ENCODE measurements around the gene TTC39B. TPM values are rescaled to one million over a fixed set of nuclear protein-coding genes. Genes with fewer than 3 reads are reported as not detected.
A peak's percentile ranks its signal among the peaks of the same experiment; 100 is the strongest.

TTC39B gene
- total RNA-seq, 1 donor from 2014 or later: 17.1 TPM

GRCh38 chr9:15227491-15227890 is 79.5 kb downstream of the TTC39B start:
- DNase-seq (ENCODE audit: low read depth): no peak

DNA sequence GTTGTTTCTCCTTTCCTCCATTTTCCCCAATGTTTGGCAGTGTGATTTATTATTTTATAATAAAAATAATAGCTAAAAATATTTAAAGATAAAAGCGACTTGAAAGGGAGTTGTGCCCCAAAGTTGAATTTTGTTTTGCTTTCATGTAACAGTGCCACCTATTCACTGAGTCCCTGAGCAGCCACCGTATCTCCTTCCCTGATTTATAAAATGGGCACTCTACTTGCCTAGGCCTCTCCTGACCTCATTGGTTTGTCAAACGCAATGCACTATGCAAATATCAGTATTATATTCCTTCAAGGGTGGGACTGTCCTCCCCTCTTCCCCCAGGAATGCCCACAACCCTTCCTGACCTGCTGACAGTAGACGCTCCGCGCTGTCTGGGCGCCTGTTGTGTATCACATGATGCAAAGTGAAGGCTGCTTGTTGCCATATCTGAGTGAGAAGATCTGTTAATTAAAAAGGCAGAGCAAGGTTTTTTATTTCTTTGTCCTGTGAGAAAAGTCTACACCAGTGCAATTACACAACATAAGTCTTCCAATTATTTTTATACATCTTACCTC is 81.4 kb downstream of the TTC39B start:
- no peak for DNase-seq (ENCODE audit: low read depth)

GRCh38 chr9:15222313-15222712 is 84.7 kb downstream of the TTC39B start:
- peak; percentile 18 for DNase-seq (ENCODE audit: low read depth)

DNA sequence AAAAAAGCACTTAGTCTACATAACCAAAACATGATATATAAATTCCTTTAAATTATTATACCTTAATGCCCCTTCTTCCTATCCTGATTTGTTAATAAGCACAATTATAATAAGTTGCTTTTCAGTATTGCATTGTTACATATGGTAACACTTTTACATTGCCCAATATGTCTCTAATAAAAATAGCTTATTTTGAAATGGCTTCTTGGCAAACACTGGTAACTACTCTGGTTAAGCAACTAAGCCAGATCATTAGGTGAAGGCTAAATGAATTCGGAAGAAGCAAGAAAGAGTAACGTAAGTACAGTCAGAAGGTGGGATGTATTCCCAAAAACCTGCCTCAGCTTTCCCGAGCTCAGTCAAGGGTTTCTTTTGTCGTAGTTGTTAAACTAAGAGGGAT is 85.3 kb downstream of the TTC39B start:
- no peak for DNase-seq (ENCODE audit: low read depth)

DNA sequence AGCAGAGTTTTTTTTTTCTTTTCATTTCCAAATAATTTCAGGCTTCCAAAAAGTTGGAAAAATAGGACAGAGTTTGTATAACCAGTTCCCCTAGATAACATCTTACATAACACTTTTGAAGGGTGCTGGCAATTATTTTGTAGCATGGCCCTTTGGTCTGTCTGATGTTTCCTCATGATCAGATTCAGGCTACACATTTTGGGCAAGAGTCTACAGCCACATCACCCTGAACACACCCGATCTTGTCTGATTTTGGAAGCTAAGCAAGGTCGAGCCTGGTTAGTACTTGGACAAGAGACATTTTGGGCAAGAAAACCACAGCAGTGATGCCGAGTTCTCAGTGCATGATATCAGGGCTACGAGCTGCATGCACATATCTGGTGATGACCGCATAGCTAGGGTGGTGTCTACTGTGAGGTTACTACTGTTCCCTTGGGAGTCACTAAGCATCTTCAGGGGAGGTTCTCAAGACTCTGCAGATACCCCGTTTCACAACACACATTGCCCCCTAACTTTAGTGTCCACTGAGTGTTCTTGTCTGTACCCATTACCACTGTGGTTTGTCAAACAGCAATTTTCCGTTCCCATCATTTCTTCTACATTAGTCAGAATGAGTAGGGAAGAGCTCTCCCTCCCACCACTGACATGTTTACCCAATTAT is 86.2 kb downstream of the TTC39B start:
- DNase-seq (ENCODE audit: low read depth): no peak

DNA sequence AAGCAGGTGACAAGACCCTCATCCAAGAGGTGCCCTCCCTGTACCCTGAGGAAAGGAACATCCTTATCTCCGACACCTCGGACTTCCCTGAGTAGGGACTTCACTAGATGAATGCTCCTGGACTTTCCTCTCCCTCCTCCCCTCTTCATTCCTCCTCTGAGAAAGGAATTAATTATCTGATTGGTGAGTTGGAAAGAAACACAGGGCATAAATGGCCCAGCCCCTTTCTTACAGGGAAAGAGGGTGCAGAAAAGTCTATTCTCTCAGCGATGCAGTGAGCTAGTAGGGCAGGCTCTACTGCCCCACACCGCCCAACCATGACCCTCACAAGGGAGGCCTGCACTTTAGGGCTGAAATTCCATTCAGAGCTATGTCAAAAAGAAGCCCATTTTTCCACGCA is 87.5 kb downstream of the TTC39B start:
- DNase-seq (ENCODE audit: low read depth): peak; percentile 29

DNA sequence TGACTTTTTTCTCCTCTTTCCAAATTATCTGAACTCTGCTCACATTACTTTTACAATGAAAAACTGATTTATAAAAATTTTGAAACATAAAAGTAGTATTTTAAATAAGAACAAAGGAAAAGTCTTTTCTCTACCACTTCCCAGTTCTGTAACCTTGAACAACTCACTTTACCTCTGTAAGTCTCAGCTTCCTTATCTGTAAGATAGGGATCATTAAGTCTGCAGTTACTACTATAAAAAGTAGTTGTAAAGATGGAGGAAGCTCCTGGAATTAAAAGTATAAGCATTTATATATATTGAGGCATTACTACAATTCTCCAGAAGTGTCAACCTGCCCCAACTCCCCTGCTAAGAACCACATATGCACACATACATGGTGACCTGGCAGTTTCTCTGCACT is 88.0 kb downstream of the TTC39B start:
- DNase-seq (ENCODE audit: low read depth): no peak

DNA sequence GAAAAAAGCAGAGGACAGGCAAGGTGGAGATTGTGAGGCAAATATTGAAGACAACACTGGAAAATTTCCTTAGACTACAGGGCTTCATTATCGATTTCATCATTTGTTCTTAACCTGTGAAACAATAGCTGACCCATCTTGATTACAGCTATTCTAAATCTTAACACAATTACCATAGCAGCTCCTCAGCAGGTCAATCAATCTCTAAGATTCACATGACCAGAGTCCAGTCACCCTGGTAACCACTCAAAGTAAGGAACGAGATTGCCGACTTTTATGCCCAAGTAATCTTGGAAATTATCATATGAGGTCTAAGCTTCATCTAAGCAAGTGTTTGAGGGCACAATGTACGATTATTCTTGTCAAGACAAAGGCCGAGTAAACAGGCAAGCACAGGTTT is 93.8 kb downstream of the TTC39B start:
- peak; percentile 60 for DNase-seq (ENCODE audit: low read depth)

- DNase-seq (ENCODE audit: low read depth): peak; percentile 96
Measured at GRCh38 chr9:15211815-15212495, 95.1 kb downstream of the TTC39B start.

DNA sequence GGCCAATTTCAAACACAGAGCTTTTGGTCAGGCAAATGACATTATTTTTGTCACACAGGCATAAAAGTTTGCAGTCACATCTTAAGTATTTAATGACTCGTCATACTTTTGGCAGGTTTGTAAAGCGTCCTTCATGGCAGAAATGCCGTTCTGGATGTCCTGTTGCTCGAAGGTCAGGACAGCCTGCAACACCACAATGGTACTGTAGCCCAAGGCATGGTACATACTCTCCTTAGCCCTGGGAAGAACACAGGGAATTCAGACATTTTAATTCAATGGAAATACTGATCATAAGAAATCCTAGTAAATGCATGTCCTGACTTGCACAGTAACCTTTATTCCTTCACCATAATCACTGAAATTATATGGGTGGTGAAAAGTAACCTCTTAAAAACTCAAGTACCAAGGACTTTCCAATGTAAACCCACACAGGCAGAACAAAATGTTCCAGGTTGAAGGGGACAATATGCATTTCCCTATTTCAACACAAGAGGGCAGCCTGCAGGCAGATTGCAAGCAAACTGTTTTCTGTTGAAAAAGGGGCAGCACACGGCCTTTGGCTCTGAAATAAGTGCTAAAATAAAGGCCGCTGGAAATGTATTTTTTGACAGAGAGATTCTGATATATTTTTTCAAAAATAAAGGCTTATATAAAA is 95.7 kb downstream of the TTC39B start:
- peak; percentile 82 for DNase-seq (ENCODE audit: low read depth)

- no peak for DNase-seq (ENCODE audit: low read depth)
Measured at GRCh38 chr9:15206903-15207696, 99.9 kb downstream of the TTC39B start.

- DNase-seq (ENCODE audit: low read depth): no peak
Measured at GRCh38 chr9:15205632-15206420, 101.2 kb downstream of the TTC39B start.

- no peak for DNase-seq (ENCODE audit: low read depth)
Measured at GRCh38 chr9:15203581-15203980, 103.4 kb downstream of the TTC39B start.

GRCh38 chr9:15200111-15200510 is 106.9 kb downstream of the TTC39B start:
- DNase-seq (ENCODE audit: low read depth): no peak

DNA sequence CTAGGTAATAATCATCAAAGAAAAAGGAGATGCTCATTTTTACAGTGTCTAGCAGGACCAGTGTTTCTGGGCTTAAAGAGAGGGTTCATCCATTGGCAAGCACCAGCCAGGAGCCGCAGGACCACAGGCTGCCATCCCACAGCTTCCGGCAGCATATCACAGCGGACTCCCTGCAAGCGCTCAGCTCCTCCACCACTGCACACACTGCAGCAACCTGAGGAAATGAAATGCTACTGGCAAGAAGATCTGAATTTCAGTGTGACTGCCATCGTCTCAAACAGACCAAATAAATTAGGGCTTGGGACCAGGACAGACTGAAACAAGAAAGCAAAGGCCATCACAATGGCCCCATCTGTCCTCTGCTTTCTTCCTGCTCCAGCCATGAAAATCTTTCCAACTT is 114.2 kb downstream of the TTC39B start:
- no peak for DNase-seq (ENCODE audit: low read depth)

- no peak for DNase-seq (ENCODE audit: low read depth)
Measured at GRCh38 chr9:15191378-15191777, 115.6 kb downstream of the TTC39B start.

DNA sequence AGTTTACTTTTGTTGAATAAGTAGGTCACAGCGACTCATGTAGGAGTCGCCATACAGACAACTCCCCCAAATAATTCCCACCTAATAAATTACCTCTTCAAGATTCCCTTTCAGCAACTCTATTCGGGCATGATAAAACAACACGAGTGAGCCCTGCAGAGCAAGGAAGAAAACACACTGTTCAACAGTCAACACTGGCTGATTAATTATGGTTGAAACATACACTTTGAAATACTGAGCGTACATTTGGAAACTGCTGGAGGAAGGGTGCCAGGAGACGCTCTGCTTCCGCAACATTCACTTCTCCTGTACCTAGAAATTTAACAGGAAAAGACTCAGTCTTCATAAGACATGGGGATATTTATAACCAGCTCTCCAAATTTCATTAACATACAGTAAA is 117.5 kb downstream of the TTC39B start:
- no peak for DNase-seq (ENCODE audit: low read depth)

DNA sequence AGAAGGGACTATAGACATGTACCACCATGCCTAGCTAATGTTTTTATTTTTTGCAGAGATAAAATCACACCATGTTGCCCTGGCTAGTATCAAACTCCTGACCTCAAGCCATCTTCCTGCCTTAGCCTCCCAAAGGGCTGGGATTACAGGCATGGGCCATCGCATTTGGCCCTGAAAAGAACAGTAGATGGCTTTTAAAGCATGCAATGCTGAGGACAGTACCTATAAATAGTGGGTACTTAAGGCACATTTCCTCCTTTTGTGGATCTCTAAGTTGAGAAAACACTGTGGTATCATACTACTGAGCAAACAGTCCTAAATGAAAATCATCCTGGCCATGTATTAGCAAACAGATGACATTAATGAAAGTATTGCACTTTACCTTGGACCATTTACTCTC is 119.4 kb downstream of the TTC39B start:
- no peak for DNase-seq (ENCODE audit: low read depth)

GRCh38 chr9:15182730-15183129 is 124.3 kb downstream of the TTC39B start:
- DNase-seq (ENCODE audit: low read depth): no peak

- DNase-seq (ENCODE audit: low read depth): no peak
Measured at GRCh38 chr9:15182101-15182551, 124.9 kb downstream of the TTC39B start.

DNA sequence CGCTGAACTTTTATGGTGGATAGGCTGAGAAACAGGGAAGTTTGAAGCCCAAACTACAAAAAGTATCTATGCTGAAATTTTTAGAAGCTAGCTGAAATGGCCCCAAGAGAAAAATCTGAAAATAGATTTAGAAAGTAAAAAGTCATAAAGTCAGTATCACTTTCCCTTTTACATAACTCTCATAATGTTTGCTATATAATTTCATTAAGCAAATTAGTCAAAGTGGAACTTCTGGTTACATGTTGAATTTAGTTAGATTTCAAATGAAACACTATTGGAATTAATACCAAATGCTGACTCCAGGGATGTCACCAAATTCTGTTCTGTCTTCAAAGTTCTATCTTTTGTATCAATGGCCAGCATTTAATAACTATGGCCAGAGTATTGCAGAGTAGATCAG is 126.9 kb downstream of the TTC39B start:
- DNase-seq (ENCODE audit: low read depth): no peak

Measured in renal cortical epithelial cell (primary cell).